ENCODE results near the gene CAB39L. TPM values are rescaled to one million over a fixed set of nuclear protein-coding genes. Genes with fewer than 3 reads are reported as not detected.

CAB39L gene
- total RNA-seq, 1 donor from 2014 or later = 3.4 TPM

DNA sequence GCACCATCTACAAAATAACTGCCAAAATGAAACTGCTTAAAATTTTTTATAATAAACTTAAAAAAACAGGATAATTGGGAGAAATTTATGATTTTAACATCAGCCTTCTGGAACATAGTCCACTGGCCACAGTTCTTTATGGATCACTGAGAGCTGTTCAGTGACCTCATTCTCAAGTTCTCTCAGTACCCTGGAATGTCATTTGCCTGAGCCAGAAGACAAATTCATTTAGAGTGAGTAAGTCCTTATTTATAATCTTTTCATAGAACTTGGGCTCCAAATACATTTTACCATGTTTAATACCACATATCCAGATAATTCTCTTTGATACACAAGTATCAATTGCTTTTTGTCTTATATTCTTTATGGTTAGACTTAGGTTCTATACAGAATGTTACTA, 87.6 kb downstream of the CAB39L start:
- H3K4me1 Mint-ChIP-seq = no peaks in the 10 kb centered on the region
- no peaks in the 10 kb centered on the region for H3K27me3 Mint-ChIP-seq
- ChIA-PET POLR2A (no interaction called here), CTCF (no interaction called here)
- no peak overlapping the region for H3K4me3 Mint-ChIP-seq
- peaks cover 3% of the 10 kb centered on the region for H3K9me3 Mint-ChIP-seq
- no peak for ATAC-seq (ENCODE audit: low read depth)
- intact Hi-C loops (cut with micrococcal nuclease) = no loop called here
- DNase-seq = no peak
- TF ChIP-seq, protein P1, sequence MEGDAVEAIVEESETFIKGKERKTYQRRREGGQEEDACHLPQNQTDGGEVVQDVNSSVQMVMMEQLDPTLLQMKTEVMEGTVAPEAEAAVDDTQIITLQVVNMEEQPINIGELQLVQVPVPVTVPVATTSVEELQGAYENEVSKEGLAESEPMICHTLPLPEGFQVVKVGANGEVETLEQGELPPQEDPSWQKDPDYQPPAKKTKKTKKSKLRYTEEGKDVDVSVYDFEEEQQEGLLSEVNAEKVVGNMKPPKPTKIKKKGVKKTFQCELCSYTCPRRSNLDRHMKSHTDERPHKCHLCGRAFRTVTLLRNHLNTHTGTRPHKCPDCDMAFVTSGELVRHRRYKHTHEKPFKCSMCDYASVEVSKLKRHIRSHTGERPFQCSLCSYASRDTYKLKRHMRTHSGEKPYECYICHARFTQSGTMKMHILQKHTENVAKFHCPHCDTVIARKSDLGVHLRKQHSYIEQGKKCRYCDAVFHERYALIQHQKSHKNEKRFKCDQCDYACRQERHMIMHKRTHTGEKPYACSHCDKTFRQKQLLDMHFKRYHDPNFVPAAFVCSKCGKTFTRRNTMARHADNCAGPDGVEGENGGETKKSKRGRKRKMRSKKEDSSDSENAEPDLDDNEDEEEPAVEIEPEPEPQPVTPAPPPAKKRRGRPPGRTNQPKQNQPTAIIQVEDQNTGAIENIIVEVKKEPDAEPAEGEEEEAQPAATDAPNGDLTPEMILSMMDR (IDR thresholded peaks at IDR 0.05) = no peak
- H3K27ac Mint-ChIP-seq = no peak overlapping the region
- H3K36me3 Mint-ChIP-seq (ENCODE audit: low read depth) = peaks cover 12% of the 10 kb centered on the region

DNA sequence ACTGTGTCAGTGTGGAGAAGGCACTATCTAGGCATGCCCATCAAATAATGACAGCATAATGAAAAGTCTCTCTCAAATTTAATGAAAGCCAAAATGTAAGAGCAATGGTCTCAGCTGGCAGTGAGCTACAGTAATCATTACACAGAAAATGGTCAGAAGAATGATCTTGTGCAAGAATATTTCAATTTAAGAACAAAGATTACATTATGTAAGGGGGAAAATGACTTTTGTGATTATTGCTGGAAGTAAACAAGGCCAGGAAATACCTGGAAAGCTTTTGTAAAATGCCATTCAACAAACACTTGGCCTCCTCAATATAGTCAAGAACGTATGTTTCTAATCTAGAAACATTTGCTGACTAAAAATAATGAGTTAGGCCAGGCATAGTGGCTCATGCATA, 89.1 kb downstream of the CAB39L start:
- H3K9me3 Mint-ChIP-seq = peaks cover 3% of the 10 kb centered on the region
- no peaks in the 10 kb centered on the region for H3K4me1 Mint-ChIP-seq
- intact Hi-C loops (cut with micrococcal nuclease) = no loop called here
- peaks cover 14% of the 10 kb centered on the region for H3K36me3 Mint-ChIP-seq (ENCODE audit: low read depth)
- ChIA-PET CTCF (no interaction called here), POLR2A (no interaction called here)
- no peaks in the 10 kb centered on the region for H3K27me3 Mint-ChIP-seq
- no peak overlapping the region for H3K27ac Mint-ChIP-seq
- DNase-seq = no peak
- TF ChIP-seq, protein P1 (IDR thresholded peaks at IDR 0.05) = no peak
- H3K4me3 Mint-ChIP-seq = no peak overlapping the region
- ATAC-seq (ENCODE audit: low read depth) = no peak

DNA sequence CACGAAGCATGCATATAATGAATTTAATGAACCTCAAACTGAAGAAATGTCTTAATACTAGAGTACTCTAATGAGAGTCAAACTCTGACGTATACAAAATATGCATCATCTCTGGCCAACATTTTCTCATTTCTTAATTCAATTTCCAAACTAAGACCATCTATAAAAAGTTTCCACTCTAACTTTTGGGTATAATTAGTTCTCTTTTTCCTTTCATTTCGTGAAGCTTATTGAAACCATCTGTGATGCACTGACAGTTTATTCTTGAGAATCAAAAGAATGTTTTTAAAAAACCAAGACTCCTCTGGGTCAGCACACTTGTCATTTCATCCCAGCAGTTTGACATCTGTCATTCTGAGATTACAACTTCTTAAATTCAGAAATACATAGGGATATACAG, 90.0 kb downstream of the CAB39L start:
- no peak overlapping the region for H3K4me3 Mint-ChIP-seq
- no peak for DNase-seq
- peaks cover 3% of the 10 kb centered on the region for H3K9me3 Mint-ChIP-seq
- TF ChIP-seq, protein P1 (IDR thresholded peaks at IDR 0.05) = no peak
- H3K27ac Mint-ChIP-seq = no peak overlapping the region
- no peaks in the 10 kb centered on the region for H3K4me1 Mint-ChIP-seq
- POLR2A ChIA-PET = no interaction called here
- no peaks in the 10 kb centered on the region for H3K27me3 Mint-ChIP-seq
- intact Hi-C loops (cut with micrococcal nuclease) = no loop called here
- CTCF ChIA-PET = no interaction called here
- no peak for ATAC-seq (ENCODE audit: low read depth)
- H3K36me3 Mint-ChIP-seq (ENCODE audit: low read depth) = peaks cover 11% of the 10 kb centered on the region

DNA sequence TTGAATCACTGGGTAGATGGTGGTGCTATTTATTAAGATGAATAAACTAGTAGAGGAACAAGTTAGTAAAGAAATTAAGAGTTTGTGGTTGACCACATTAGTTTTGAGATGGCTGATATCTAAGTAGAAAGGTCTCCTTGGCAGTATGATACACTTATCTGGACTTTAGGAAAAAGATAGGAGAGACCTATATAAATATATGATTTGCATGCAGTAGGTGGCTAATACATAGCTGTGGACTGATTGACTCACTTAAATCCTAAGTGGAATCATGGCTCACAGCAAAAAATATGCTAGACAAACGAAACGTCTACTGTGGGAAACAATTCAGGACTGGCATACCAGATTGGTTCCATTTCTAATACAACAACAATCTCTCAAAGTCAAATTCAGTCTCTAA, 92.0 kb downstream of the CAB39L start:
- Mint-ChIP-seq H3K27me3 (no peaks in the 10 kb centered on the region), H3K4me1 (no peaks in the 10 kb centered on the region), H3K4me3 (no peak overlapping the region), H3K27ac (no peak overlapping the region), H3K9me3 (peaks cover 3% of the 10 kb centered on the region), H3K36me3 (ENCODE audit: low read depth) (peaks cover 4% of the 10 kb centered on the region)
- ATAC-seq (ENCODE audit: low read depth) = no peak
- DNase-seq = no peak
- TF ChIP-seq, protein P1 (IDR thresholded peaks at IDR 0.05) = no peak
- POLR2A ChIA-PET = no interaction called here
- CTCF ChIA-PET = no interaction called here
- intact Hi-C loops (cut with micrococcal nuclease) = no loop called here

DNA sequence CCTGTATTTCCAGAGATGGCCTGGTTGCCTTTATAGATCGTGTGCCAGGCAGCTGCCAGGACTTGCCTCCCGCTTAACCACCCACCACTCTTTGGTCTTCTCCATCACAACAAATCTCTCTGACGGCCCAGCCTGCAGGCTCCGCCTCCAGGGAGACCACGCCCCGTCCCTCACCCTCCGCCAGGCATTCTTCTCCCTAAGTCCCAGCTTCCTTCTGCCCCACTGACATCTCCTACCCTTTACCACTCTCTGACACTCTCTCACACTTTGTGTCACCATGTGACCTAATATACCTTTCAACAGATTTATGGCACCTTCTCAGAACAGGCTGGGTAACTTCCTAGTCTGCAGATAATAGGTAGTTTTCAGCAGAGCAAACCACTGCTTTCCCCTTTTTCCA, 95.1 kb downstream of the CAB39L start:
- CTCF ChIA-PET = no interaction called here
- Mint-ChIP-seq H3K27me3 (no peaks in the 10 kb centered on the region), H3K4me3 (no peak overlapping the region), H3K36me3 (ENCODE audit: low read depth) (peaks cover 7% of the 10 kb centered on the region), H3K4me1 (no peaks in the 10 kb centered on the region), H3K27ac (no peak overlapping the region), H3K9me3 (no peaks in the 10 kb centered on the region)
- ATAC-seq (ENCODE audit: low read depth) (no peak), DNase-seq (no peak)
- intact Hi-C loops (cut with micrococcal nuclease) = loop anchor here (10.0 kb wide), 1 partner anchor 46 kb away; no protein-coding TSS in a partner anchor
- POLR2A ChIA-PET = no interaction called here
- TF ChIP-seq, protein P1 (IDR thresholded peaks at IDR 0.05) = no peak

Measured in activated B cell treated with CpG ODN at 0.5 μM for 24 hours (primary cell).